ENCODE measurements around the gene UPF1.
A peak's percentile ranks its signal among the peaks of the same experiment; 100 is the strongest.

GRCh38 chr19:18846862-18847548, 15.2 kb downstream of the UPF1 start:
- TF ChIP-seq, protein P1, sequence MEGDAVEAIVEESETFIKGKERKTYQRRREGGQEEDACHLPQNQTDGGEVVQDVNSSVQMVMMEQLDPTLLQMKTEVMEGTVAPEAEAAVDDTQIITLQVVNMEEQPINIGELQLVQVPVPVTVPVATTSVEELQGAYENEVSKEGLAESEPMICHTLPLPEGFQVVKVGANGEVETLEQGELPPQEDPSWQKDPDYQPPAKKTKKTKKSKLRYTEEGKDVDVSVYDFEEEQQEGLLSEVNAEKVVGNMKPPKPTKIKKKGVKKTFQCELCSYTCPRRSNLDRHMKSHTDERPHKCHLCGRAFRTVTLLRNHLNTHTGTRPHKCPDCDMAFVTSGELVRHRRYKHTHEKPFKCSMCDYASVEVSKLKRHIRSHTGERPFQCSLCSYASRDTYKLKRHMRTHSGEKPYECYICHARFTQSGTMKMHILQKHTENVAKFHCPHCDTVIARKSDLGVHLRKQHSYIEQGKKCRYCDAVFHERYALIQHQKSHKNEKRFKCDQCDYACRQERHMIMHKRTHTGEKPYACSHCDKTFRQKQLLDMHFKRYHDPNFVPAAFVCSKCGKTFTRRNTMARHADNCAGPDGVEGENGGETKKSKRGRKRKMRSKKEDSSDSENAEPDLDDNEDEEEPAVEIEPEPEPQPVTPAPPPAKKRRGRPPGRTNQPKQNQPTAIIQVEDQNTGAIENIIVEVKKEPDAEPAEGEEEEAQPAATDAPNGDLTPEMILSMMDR (IDR thresholded peaks at IDR 0.05 in 8 of 11, conservative IDR thresholded peaks at IDR 0.05 in 3 of 11) = peak; percentile 23 to 87 (median 82)
- peak; percentile 49 to 73 (median 59) for TF ChIP-seq POLR2AphosphoS5 (IDR thresholded peaks at IDR 0.05)

All from spleen (tissue), 7 donors.